Measurements from ENCODE around the gene PSMD13. TPM values are rescaled to one million over a fixed set of nuclear protein-coding genes. Genes with fewer than 3 reads are reported as not detected.

The PSMD13 gene
- total RNA-seq, 4 donors from 2014 or later = 64.7 to 111 (median 77.7) TPM

DNA sequence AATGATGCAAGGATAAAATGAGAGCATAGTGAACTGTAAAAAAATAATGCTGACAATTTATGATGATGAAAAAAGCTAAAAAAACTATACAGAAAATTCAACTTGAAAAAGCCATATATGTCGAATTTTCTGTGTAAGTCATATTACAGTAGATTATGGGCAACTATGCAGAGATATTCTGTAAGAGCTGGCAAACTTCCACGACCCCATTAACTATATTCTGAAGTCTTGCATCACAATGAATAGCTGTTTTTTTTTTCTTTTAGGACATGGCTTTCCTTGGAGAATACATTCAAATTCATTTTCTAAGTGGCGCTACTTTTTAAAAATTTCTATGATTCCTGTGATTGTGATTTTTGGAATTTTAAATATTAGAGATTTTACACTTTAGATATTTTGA, 18.4 kb downstream of the PSMD13 start:
- 64 to 69% methylated on average over 3 of the region's 3 CpGs for WGBS, 2 donors
- TF ChIP-seq, protein P1, sequence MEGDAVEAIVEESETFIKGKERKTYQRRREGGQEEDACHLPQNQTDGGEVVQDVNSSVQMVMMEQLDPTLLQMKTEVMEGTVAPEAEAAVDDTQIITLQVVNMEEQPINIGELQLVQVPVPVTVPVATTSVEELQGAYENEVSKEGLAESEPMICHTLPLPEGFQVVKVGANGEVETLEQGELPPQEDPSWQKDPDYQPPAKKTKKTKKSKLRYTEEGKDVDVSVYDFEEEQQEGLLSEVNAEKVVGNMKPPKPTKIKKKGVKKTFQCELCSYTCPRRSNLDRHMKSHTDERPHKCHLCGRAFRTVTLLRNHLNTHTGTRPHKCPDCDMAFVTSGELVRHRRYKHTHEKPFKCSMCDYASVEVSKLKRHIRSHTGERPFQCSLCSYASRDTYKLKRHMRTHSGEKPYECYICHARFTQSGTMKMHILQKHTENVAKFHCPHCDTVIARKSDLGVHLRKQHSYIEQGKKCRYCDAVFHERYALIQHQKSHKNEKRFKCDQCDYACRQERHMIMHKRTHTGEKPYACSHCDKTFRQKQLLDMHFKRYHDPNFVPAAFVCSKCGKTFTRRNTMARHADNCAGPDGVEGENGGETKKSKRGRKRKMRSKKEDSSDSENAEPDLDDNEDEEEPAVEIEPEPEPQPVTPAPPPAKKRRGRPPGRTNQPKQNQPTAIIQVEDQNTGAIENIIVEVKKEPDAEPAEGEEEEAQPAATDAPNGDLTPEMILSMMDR (IDR thresholded peaks at IDR 0.05) = no peak
- TF ChIP-seq POLR2A (IDR thresholded peaks at IDR 0.05) = no peak
- no peak overlapping the region for H3K27ac ChIP-seq
- intact Hi-C loops (cut with DNase I) = no loop called here
- H3K4me1 ChIP-seq = no peaks in the 10 kb centered on the region
- no peak overlapping the region for H3K4me3 ChIP-seq (replicated peaks in 1 of 3)
- peaks cover 21 to 26% of the 10 kb centered on the region in 2 donors for H3K36me3 ChIP-seq
- no peaks in the 10 kb centered on the region for H3K9me3 ChIP-seq
- H3K27me3 ChIP-seq = no peaks in the 10 kb centered on the region
- DNase-seq = no peak

DNA sequence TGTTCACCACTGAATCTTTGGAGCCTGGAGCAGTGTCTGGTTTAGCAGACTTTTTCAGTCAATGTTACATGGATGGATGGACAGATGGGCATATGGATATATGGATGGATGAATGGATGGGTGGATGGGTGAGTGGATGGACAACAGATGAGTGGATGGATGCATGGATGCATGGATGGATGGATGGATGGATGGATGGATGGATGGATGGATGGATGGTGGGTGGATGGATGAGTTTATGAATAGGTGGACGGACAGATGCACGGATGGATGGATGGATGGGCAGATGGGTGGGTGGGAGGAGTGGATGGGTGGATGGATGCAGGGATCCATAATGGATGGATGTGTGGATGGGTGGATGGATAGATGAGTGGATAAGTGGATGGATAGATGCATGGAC, 19.0 kb downstream of the PSMD13 start:
- 91% methylated on average over 2 of the region's 2 CpGs for WGBS, 2 donors
- no peaks in the 10 kb centered on the region for H3K27me3 ChIP-seq
- no peak overlapping the region for H3K27ac ChIP-seq
- intact Hi-C loops (cut with DNase I) = no loop called here
- peaks cover 17 to 24% of the 10 kb centered on the region in 2 donors for H3K36me3 ChIP-seq
- no peak for TF ChIP-seq POLR2A (IDR thresholded peaks at IDR 0.05)
- TF ChIP-seq, protein P1 (IDR thresholded peaks at IDR 0.05) = no peak
- no peak for DNase-seq
- H3K9me3 ChIP-seq = no peaks in the 10 kb centered on the region
- H3K4me3 ChIP-seq (replicated peaks in 1 of 3) = no peak overlapping the region
- H3K4me1 ChIP-seq = no peaks in the 10 kb centered on the region

DNA sequence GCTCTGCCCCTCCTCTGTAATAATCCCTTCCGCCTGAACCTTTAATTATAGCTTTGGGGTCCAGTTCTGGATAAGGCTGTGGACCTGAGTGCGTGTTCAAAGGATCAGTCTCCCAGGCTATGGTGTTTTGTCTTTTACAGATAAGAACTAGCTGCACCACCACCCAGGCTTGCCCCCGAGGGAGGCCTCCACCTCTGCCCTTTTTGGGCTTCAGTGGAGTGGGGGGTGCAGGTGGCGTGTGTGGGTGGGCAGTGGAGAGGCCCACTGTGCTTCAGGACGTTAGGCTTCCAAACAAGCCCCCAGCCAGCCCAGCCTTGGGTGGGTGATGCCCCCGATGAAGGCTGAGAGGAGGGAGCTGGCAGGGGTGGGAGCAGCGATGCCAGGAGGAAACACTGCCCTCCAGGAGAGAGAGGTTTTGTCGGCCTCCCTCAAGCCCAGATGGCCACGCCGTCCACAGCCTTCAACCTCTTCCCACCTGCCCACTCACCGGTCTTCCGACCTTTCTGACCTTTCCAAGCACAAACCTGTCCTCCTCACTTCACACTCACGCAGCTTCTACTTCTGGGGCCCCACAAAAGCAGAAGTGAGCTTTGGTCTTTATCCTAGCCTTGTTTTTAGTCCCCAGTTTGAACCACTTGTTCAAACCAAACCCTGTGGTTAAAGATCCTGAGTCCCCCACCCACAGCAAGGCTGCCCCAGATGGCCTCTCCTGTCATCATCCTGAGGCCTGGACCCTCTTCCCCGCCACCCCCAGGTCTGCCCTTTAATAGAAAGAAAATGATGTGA, 20.4 kb downstream of the PSMD13 start:
- 80 to 84% methylated on average over 12 to 13 of the region's 14 CpGs for WGBS, 2 donors
- TF ChIP-seq, protein P1 (IDR thresholded peaks at IDR 0.05) = no peak
- no peak for TF ChIP-seq POLR2A (IDR thresholded peaks at IDR 0.05)
- Histone ChIP-seq H3K4me3 (replicated peaks in 1 of 3) (no peak overlapping the region), H3K9me3 (no peaks in the 10 kb centered on the region), H3K27ac (no peak overlapping the region), H3K36me3 (peaks cover 12 to 16% of the 10 kb centered on the region in 2 donors), H3K27me3 (no peaks in the 10 kb centered on the region), H3K4me1 (no peaks in the 10 kb centered on the region)
- DNase-seq = no peak
- intact Hi-C loops (cut with DNase I) = no loop called here

DNA sequence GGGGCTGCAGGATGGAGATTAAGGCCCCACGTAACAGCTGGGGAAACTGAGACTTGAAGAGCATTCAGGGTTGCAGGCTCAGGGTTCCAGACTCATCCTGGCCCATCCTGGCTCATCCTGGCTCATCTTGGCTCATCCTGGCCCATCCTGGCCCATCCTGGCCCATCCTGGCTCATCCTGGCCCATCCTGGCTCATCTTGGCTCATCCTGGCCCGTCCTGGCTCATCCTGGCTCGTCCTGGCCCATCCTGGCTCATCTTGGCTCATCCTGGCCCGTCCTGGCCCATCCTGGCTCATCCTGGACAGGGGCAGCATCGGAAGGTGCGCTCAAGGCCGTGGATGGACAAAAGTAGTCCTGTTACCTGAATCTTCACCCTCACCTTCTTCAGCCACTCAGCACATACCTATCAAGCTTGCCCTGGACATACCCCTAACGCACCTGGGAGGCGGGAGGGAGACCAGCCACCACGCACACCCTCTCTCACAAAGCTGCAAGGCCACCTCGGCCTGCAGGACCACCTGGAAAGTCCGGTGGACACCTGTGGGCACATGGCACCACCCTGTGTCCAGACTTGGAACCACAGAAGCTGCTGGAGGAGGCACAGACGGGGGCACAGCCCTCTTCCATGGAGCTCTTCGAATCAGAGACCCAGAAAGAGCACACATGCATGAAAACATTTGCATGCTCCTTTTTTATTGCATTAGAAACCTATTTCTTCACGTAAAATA, 21.2 kb downstream of the PSMD13 start:
- Histone ChIP-seq H3K27ac (no peak overlapping the region), H3K4me3 (replicated peaks in 1 of 3) (no peak overlapping the region), H3K4me1 (no peaks in the 10 kb centered on the region), H3K9me3 (no peaks in the 10 kb centered on the region), H3K27me3 (no peaks in the 10 kb centered on the region), H3K36me3 (peaks cover 6 to 8% of the 10 kb centered on the region in 2 donors)
- TF ChIP-seq, protein P1 (IDR thresholded peaks at IDR 0.05) = no peak
- no peak for TF ChIP-seq POLR2A (IDR thresholded peaks at IDR 0.05)
- intact Hi-C loops (cut with DNase I) = no loop called here
- WGBS, 2 donors = 73 to 76% methylated on average over 15 of the region's 15 CpGs
- DNase-seq = no peak

DNA sequence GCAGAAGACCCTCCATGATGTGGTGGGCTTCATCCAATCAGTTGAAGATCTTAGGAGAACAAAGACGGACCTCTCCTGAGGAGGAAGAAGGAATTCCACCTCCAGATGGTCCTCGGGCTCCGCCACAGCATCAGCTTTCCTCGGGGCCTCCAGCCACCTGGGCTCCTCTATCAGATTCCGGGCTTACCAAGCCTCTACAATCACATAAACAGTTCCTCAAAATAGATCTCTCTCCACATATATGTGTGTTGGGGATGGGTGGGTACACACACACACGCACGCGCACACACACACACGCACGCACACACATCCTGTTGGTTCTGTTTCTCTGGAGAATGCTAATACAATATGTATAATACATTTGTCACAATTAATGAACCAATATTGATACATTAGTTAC, 22.6 kb downstream of the PSMD13 start:
- Histone ChIP-seq H3K27me3 (no peaks in the 10 kb centered on the region), H3K36me3 (no peaks in the 10 kb centered on the region), H3K4me1 (no peaks in the 10 kb centered on the region), H3K4me3 (replicated peaks in 1 of 3) (no peak overlapping the region), H3K27ac (no peak overlapping the region), H3K9me3 (no peaks in the 10 kb centered on the region)
- 81 to 89% methylated on average over 10 of the region's 10 CpGs for WGBS, 2 donors
- TF ChIP-seq, protein P1 (IDR thresholded peaks at IDR 0.05) = no peak
- TF ChIP-seq POLR2A (IDR thresholded peaks at IDR 0.05) = no peak
- intact Hi-C loops (cut with DNase I) = no loop called here
- no peak for DNase-seq
